ENCODE data around the gene SH3D21. TPM values are rescaled to one million over a fixed set of nuclear protein-coding genes. Genes with fewer than 3 reads are reported as not detected.

SH3D21 gene
- total RNA-seq, 1 donor from 2014 or later: 1.5 TPM

- ATAC-seq (no peak), DNase-seq (ENCODE audit: low spot score) (no peak)
Measured at GRCh38 chr1:36354486-36354885, 48.3 kb downstream of the SH3D21 start.

GRCh38 chr1:36355811-36356210 lies 49.6 kb downstream of the SH3D21 start:
- ATAC-seq (peak; percentile 16), DNase-seq (ENCODE audit: low spot score) (no peak)

GRCh38 chr1:36358514-36359084 lies 52.4 kb downstream of the SH3D21 start:
- DNase-seq (ENCODE audit: low spot score) (no peak), ATAC-seq (no peak)

GRCh38 chr1:36359383-36359782 lies 53.2 kb downstream of the SH3D21 start:
- no peak for DNase-seq (ENCODE audit: low spot score)

GRCh38 chr1:36359911-36360550 lies 53.9 kb downstream of the SH3D21 start:
- DNase-seq (ENCODE audit: low spot score): no peak
- no peak for ATAC-seq

More at GRCh38 chr1:36359383-36359782, 53.2 kb downstream of the SH3D21 start:
- no peak for ATAC-seq

GRCh38 chr1:36365381-36365780 lies 59.2 kb downstream of the SH3D21 start:
- ATAC-seq (no peak), DNase-seq (ENCODE audit: low spot score) (no peak)

- DNase-seq (ENCODE audit: low spot score) (no peak), ATAC-seq (no peak)
Measured at GRCh38 chr1:36366091-36366661, 60.0 kb downstream of the SH3D21 start.

- DNase-seq (ENCODE audit: low spot score) (no peak), ATAC-seq (no peak)
Measured at GRCh38 chr1:36367066-36367465, 60.9 kb downstream of the SH3D21 start.

- no peak for ATAC-seq
Measured at GRCh38 chr1:36367798-36368197, 61.6 kb downstream of the SH3D21 start.

GRCh38 chr1:36369061-36369861 lies 63.1 kb downstream of the SH3D21 start:
- ATAC-seq (peak; percentile 87), DNase-seq (ENCODE audit: low spot score) (peak; percentile 74)

More at GRCh38 chr1:36367798-36368197, 61.6 kb downstream of the SH3D21 start:
- DNase-seq (ENCODE audit: low spot score): no peak

Other genes starting within 250 kb of the SH3D21 start
- gene TEKT2, start 222.3 kb upstream of the SH3D21 start, total RNA-seq: not detected
- gene ADPRS, start 217.5 kb upstream of the SH3D21 start, total RNA-seq: 9.0 TPM
- 0.50 TPM for gene COL8A2, start 181.1 kb upstream of the SH3D21 start, total RNA-seq
- 24.8 TPM for gene TRAPPC3, start 156.9 kb upstream of the SH3D21 start, total RNA-seq
- gene MAP7D1, start 150.2 kb upstream of the SH3D21 start, total RNA-seq: 13.3 TPM
- 34.8 TPM for gene THRAP3, start 81.9 kb upstream of the SH3D21 start, total RNA-seq
- 4.8 TPM for gene EVA1B, start 17.3 kb downstream of the SH3D21 start, total RNA-seq
- gene STK40, start 79.6 kb downstream of the SH3D21 start, total RNA-seq: 31.6 TPM
- 20.9 TPM for gene LSM10, start 91.5 kb downstream of the SH3D21 start, total RNA-seq
- gene OSCP1, start 144.1 kb downstream of the SH3D21 start, total RNA-seq: 1.2 TPM
- 50.0 TPM for gene MRPS15, start 158.0 kb downstream of the SH3D21 start, total RNA-seq
- gene CSF3R, start 176.5 kb downstream of the SH3D21 start, total RNA-seq: 4.3 TPM